MM.1S (cell line): ENCODE results near the gene DPH7.

Experiments used
- DNase-seq: peaks from one replicate; pipeline ENCODE4 v3.0.0-alpha.2; 2015
- H2AFZ ChIP-seq: fragments of 300-600 bp; sonication (generic); 2 replicates; pipeline ENCODE4 v1.6.0; 2016; ENCODE audit warnings: antibody characterized with exemption, low read length
- H3F3A ChIP-seq: fragments of 300-600 bp; sonication (generic); 2 replicates; pipeline ENCODE4 v1.6.1; 2016; ENCODE audit warnings: mild to moderate bottlenecking, antibody characterized with exemption, low read length, moderate library complexity, mixed read lengths; ENCODE audit not compliant: insufficient read depth
- H3K27ac ChIP-seq: fragments of 300-600 bp; sonication (generic); 2 replicates; pipeline ENCODE4 v1.5.1; 2016; ENCODE audit warnings: mild to moderate bottlenecking, low read length
- H3K27me3 ChIP-seq: fragments of 300-600 bp; sonication (generic); replicated peaks from 2 replicates; pipeline ENCODE4 v1.6.0; 2016; ENCODE audit warnings: low read length; ENCODE audit not compliant: insufficient read depth
- H3K36me3 ChIP-seq: fragments of 300-600 bp; sonication (generic); replicated peaks from 2 replicates; pipeline ENCODE4 v1.6.1; 2016; ENCODE audit warnings: mild to moderate bottlenecking, low read length, mixed read lengths; ENCODE audit not compliant: insufficient read depth
- H3K4me1 ChIP-seq: fragments of 300-600 bp; sonication (generic); 2 replicates; pipeline ENCODE4 v1.6.1; 2016; ENCODE audit warnings: low read length, mixed read lengths
- H3K4me2 ChIP-seq: fragments of 300-600 bp; sonication (generic); 2 replicates; pipeline ENCODE4 v1.6.0; 2016; ENCODE audit warnings: low read depth, low read length
- H3K4me3 ChIP-seq: fragments of 300-600 bp; sonication (generic); 2 replicates; pipeline ENCODE4 v1.5.1; 2016; ENCODE audit warnings: low read length, mixed read lengths
- H3K79me2 ChIP-seq: fragments of 300-600 bp; sonication (generic); 2 replicates; pipeline ENCODE4 v1.6.1; 2016; ENCODE audit warnings: mixed run types, low read length, mixed read lengths
- H3K9ac ChIP-seq: fragments of 300-600 bp; sonication (generic); 2 replicates; pipeline ENCODE4 v1.6.1; 2016; ENCODE audit warnings: low read length, mixed read lengths
- H3K9me2 ChIP-seq: fragments of 300-600 bp; sonication (generic); replicated peaks from 2 replicates; pipeline ENCODE4 v1.6.1; 2016; ENCODE audit warnings: mild to moderate bottlenecking, low read length, mixed read lengths; ENCODE audit not compliant: insufficient read depth
- H3K9me3 ChIP-seq: fragments of 300-600 bp; sonication (generic); replicated peaks from 2 replicates; pipeline ENCODE4 v1.6.1; 2016; ENCODE audit warnings: mild to moderate bottlenecking, low read length, mixed read lengths; ENCODE audit not compliant: insufficient read depth
- H4K20me1 ChIP-seq: fragments of 300-600 bp; sonication (generic); 2 replicates; pipeline ENCODE4 v1.6.1; 2016; ENCODE audit warnings: mild to moderate bottlenecking, low read length, moderate library complexity, mixed read lengths; ENCODE audit not compliant: insufficient read depth
- EZH2 ChIP-seq: fragments of 300-600 bp; sonication (generic); optimal IDR thresholded peaks from 2 replicates; pipeline ENCODE3; 2017; ENCODE audit warnings: low read depth, mild to moderate bottlenecking, antibody characterized with exemption, low read length, mixed read lengths
- EZH2phosphoT487 ChIP-seq: fragments of 300-600 bp; sonication (generic); IDR thresholded peaks from 2 replicates; pipeline ENCODE4 v1.6.1; 2018; ENCODE audit warnings: antibody characterized with exemption, low read length
- TF ChIP-seq, protein P1 (sequence below): fragments of 300-600 bp; sonication (generic); IDR thresholded peaks from 2 replicates; pipeline ENCODE4 v1.5.1; 2016; ENCODE audit warnings: antibody characterized with exemption, low read length, mixed read lengths

DPH7 gene

DNA sequence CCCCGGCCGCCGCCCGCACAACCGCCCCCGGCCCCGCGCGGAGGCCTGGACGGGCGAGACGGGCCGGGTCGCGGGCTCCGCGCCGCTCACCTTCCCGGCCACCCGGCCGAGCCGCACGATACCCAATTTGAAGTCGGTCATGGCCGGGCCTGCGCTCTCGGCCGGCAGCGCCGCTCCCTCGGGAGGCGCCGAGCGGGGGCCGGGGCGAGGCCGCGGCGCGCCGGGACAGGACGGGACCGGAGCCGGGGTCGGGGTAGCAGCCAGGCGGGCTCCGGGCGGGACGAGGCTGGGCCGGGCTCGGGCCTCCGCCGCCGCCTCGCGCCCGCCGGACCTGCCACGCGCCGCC is 11.4 kb upstream of the DPH7 start:
- no peaks in the 10 kb centered on the region for H3K9me2 ChIP-seq
- H4K20me1 ChIP-seq = no peaks in the 10 kb centered on the region; the same call in 1 of the 2 replicates
- DNase-seq = no peak
- H3K27me3 ChIP-seq = no peaks in the 10 kb centered on the region
- peaks cover 6% of the 10 kb centered on the region; the same call in 1 of the 2 replicates for H3K36me3 ChIP-seq
- H3K4me3 ChIP-seq = peak overlapping the region; percentile 93; the same call in 1 of the 2 replicates
- H3K79me2 ChIP-seq = peaks cover 36% of the 10 kb centered on the region
- no peaks in the 10 kb centered on the region for H3F3A ChIP-seq
- no peak overlapping the region; the same call in 1 of the 2 replicates for H3K9ac ChIP-seq
- no peak overlapping the region for H2AFZ ChIP-seq
- H3K4me1 ChIP-seq = peaks cover 6% of the 10 kb centered on the region
- no peaks in the 10 kb centered on the region for H3K9me3 ChIP-seq
- TF ChIP-seq EZH2phosphoT487 = no peak
- TF ChIP-seq, protein P1, sequence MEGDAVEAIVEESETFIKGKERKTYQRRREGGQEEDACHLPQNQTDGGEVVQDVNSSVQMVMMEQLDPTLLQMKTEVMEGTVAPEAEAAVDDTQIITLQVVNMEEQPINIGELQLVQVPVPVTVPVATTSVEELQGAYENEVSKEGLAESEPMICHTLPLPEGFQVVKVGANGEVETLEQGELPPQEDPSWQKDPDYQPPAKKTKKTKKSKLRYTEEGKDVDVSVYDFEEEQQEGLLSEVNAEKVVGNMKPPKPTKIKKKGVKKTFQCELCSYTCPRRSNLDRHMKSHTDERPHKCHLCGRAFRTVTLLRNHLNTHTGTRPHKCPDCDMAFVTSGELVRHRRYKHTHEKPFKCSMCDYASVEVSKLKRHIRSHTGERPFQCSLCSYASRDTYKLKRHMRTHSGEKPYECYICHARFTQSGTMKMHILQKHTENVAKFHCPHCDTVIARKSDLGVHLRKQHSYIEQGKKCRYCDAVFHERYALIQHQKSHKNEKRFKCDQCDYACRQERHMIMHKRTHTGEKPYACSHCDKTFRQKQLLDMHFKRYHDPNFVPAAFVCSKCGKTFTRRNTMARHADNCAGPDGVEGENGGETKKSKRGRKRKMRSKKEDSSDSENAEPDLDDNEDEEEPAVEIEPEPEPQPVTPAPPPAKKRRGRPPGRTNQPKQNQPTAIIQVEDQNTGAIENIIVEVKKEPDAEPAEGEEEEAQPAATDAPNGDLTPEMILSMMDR = no peak
- no peak overlapping the region for H3K27ac ChIP-seq
- H3K4me2 ChIP-seq = no peak overlapping the region

DNA sequence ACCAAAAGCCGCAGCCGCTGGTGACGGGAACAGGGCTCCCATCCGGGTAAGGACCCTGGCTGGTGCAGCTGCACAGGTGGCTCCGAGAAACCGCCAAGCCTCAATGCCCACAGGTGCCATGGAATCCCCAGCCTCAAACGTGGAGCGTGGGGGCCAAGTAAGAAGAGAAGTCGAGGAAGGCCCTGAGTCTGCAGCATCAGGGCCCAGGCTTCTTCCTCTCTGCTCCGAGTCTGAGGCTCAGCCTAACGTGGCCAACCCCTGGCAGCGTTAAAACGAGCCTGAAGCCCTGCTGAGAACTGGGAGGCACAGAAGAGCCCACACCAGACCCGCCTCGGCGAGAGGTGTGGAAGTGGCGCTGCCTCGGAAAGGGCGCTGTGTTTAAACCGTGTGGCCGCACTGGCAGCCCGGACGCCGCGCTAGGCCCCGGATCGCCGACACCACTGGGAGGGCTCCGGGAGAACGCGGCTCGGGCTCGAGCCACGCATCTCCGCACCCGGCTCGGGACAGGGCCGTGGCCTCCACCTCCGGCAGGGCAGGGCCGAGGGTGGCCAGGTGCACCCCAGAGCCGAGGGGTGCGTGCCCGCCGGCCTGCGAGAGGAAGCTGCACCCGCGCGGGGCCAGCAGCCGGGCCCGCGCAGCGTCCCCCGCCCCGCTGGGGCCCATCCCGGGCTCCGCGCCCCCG is 10.9 kb upstream of the DPH7 start:
- H3K27me3 ChIP-seq = no peaks in the 10 kb centered on the region
- no peaks in the 10 kb centered on the region; the same call in 1 of the 2 replicates for H4K20me1 ChIP-seq
- H3K9ac ChIP-seq = peak overlapping the region; percentile 87
- H3K27ac ChIP-seq = peak overlapping the region; percentile 13; the same call in 1 of the 2 replicates
- DNase-seq = peak; percentile 26
- H2AFZ ChIP-seq = 0 out of 2 replicates have a peak overlapping the region, but pooled peaks have one; percentile 15
- H3F3A ChIP-seq = no peaks in the 10 kb centered on the region
- peaks cover 36% of the 10 kb centered on the region for H3K79me2 ChIP-seq
- peak overlapping the region; percentile 100 for H3K4me2 ChIP-seq
- no peaks in the 10 kb centered on the region for H3K9me3 ChIP-seq
- no peaks in the 10 kb centered on the region for H3K9me2 ChIP-seq
- TF ChIP-seq EZH2 (no peak), EZH2phosphoT487 (no peak)
- TF ChIP-seq, protein P1 = no peak
- peaks cover 6% of the 10 kb centered on the region for H3K4me1 ChIP-seq
- H3K36me3 ChIP-seq = peaks cover 6% of the 10 kb centered on the region; the same call in 1 of the 2 replicates
- peak overlapping the region; percentile 93 for H3K4me3 ChIP-seq

DNA sequence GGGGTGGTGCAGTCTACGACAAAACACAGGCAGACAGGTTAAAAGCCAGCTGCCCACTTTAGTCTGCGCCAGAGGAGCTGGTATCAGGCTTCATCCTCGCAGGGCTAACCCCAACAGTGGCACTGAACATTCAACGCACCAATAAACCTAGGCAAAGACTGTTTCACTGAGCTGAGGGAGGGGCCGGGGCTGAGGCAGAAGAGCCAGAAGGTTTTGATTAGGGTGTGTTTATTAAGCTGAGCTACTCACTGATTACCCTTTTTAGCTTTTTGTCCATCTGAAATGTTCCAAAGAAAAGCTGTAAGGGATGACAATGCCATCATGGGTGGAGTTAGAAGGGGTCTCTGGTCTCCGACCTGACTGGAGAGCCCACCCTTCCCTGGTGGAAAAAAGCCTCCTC is 10.2 kb upstream of the DPH7 start:
- H3K4me1 ChIP-seq = peaks cover 6% of the 10 kb centered on the region
- DNase-seq = no peak
- H3K27ac ChIP-seq = no peak overlapping the region
- H3K9me3 ChIP-seq = no peaks in the 10 kb centered on the region
- no peaks in the 10 kb centered on the region for H3F3A ChIP-seq
- no peaks in the 10 kb centered on the region for H3K27me3 ChIP-seq
- no peak for TF ChIP-seq EZH2phosphoT487
- H3K4me3 ChIP-seq = peak overlapping the region; percentile 93
- peak overlapping the region; percentile 87; the same call in 1 of the 2 replicates for H3K9ac ChIP-seq
- H3K4me2 ChIP-seq = peak overlapping the region; percentile 100
- no peaks in the 10 kb centered on the region; the same call in 1 of the 2 replicates for H4K20me1 ChIP-seq
- H3K36me3 ChIP-seq = peaks cover 6% of the 10 kb centered on the region; the same call in 1 of the 2 replicates
- H3K9me2 ChIP-seq = no peaks in the 10 kb centered on the region
- peaks cover 36% of the 10 kb centered on the region for H3K79me2 ChIP-seq
- no peak overlapping the region for H2AFZ ChIP-seq

DNA sequence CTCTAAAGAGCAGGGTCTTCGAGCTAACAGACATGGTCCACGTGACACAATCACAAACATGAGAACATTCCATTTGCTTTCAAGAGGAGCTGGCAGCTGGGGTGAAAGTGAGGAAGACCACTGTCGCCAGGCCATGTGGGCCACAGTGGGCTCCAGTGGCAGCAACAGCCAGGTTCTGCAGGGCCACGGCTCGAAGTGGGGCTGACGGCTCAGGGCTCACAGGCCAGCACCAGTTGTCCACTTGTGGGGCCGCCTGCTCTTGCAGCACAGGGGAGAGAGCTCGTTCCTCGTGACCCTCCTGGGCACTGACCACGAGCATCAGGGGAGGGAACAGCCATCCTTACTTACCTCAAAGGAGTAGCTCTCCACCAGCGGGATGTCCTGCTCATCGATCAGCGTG is 9.6 kb upstream of the DPH7 start:
- no peaks in the 10 kb centered on the region for H3K9me3 ChIP-seq
- peaks cover 6% of the 10 kb centered on the region for H3K4me1 ChIP-seq
- no peak overlapping the region for H2AFZ ChIP-seq
- no peak overlapping the region for H3K4me3 ChIP-seq
- H3K4me2 ChIP-seq = 0 out of 2 replicates have a peak overlapping the region, but pooled peaks have one; percentile 100
- H3F3A ChIP-seq = no peaks in the 10 kb centered on the region
- H3K79me2 ChIP-seq = peaks cover 41% of the 10 kb centered on the region
- TF ChIP-seq EZH2phosphoT487 = no peak
- TF ChIP-seq, protein P1 = no peak
- no peak for TF ChIP-seq EZH2
- H3K9ac ChIP-seq = no peak overlapping the region
- H3K36me3 ChIP-seq = peaks cover 6% of the 10 kb centered on the region; the same call in 1 of the 2 replicates
- H4K20me1 ChIP-seq = no peaks in the 10 kb centered on the region; the same call in 1 of the 2 replicates
- no peaks in the 10 kb centered on the region for H3K9me2 ChIP-seq
- H3K27ac ChIP-seq = no peak overlapping the region
- no peak for DNase-seq
- H3K27me3 ChIP-seq = no peaks in the 10 kb centered on the region
